GM13977 (cell line): ENCODE measurements around the gene TEX14.

ENCODE experiments used
- DNase-seq: peaks from one replicate; pipeline ENCODE4 v3.0.0; 2012; ENCODE audit warnings: low spot score
- in situ Hi-C: fragments of 300-500 bp; cut with MboI; formaldehyde crosslinking; loops from one replicate; pipeline ENCODE4 v1.12.0; 2022; ENCODE audit warnings: low sequenced_read_pairs, low pct_unique_long_range_greater_than_20kb, mixed read lengths, inconsistent platforms; ENCODE audit not compliant: unreplicated experiment
- TF ChIP-seq, protein P1 (sequence below): IDR thresholded peaks from 2 replicates; pipeline ENCODE4 v1.5.1; 2012; ENCODE audit warnings: mild to moderate bottlenecking, control low read depth; ENCODE audit not compliant: insufficient read depth; ENCODE audit errors: extremely low read depth, missing control alignments

Gene TEX14

DNA sequence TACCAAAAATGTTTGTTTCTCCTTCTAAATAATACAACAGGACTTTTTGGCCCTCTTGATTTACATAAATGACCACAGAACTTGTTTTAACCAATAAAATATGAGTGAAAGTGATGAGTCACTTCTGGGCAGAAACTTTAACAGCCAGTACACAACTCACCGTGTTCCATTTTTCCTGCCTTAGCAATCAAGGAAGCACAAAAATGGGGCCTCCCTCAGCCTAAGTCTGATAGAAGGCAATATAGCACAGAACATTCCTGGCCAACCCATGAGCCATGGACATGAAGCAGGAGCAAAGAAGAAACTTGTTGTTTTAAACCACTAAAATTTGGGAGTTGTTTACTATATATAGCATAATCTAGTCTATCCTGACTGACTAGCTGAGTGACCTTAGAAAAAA is 116.3 kb downstream of the TEX14 start:
- TF ChIP-seq, protein P1, sequence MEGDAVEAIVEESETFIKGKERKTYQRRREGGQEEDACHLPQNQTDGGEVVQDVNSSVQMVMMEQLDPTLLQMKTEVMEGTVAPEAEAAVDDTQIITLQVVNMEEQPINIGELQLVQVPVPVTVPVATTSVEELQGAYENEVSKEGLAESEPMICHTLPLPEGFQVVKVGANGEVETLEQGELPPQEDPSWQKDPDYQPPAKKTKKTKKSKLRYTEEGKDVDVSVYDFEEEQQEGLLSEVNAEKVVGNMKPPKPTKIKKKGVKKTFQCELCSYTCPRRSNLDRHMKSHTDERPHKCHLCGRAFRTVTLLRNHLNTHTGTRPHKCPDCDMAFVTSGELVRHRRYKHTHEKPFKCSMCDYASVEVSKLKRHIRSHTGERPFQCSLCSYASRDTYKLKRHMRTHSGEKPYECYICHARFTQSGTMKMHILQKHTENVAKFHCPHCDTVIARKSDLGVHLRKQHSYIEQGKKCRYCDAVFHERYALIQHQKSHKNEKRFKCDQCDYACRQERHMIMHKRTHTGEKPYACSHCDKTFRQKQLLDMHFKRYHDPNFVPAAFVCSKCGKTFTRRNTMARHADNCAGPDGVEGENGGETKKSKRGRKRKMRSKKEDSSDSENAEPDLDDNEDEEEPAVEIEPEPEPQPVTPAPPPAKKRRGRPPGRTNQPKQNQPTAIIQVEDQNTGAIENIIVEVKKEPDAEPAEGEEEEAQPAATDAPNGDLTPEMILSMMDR: no peak
- no peak for DNase-seq
- in situ Hi-C loops: loop anchor here (25.0 kb wide), 1 partner anchor 437 kb away; no protein-coding TSS in a partner anchor

DNA sequence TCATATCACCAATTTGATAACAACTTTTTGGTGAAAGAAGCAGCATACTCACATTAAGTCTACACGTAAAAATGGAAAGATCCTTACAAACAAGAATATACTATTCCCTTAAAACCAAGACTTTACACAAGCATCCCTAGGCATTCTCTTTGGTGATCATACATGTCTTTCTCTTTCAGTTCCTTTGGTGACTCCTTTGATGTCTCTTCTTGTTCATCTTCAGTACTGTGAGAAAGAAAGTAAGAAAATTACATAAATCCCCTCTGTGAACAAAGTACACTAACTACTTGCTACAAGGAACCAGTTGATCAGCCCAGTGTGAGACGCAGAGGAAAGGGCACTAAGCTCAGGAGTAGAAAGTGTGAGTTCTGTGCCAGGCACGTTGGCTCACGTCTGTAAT is 117.8 kb downstream of the TEX14 start:
- TF ChIP-seq, protein P1: no peak
- in situ Hi-C loops: no loop called here
- DNase-seq: no peak

DNA sequence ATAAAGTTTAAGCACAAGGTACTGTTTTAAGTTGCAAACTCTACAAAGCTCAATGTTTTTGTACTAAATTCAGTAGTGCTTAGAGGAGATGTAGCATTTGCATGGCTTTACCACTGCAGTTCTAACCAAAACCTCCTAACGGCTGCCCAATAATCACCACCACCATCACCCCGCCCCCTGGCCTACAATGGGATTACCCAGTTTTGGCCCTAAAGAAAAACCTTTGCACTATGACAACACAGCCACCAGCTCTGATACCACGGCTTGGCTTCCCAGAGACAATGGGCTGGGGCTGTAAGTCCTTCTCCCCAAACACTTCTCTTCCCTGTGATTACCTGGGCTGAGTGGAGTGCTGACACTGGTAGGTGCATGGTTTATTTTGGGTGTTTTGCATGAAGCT is 119.0 kb downstream of the TEX14 start:
- TF ChIP-seq, protein P1: no peak
- DNase-seq: no peak
- in situ Hi-C loops: no loop called here

DNA sequence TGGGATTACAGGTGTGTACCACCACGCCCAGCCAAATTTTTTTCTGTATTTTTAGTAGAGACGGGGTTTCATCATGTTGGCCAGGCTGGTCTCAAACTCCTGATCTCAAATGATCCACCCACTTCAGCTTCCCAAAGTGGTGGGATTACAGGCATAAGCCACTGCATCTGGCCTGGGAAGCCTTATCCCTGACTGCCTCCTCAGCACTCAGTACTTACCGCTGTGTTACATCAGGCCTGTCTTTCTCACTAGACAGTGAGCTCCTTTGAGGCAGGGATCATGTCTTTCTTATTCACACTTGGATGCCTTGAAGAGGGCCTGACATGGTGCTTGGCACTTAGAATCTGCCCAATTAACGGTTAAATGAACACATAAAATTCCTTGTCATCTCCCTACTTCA is 121.1 kb downstream of the TEX14 start:
- TF ChIP-seq, protein P1: no peak
- in situ Hi-C loops: no loop called here
- no peak for DNase-seq

DNA sequence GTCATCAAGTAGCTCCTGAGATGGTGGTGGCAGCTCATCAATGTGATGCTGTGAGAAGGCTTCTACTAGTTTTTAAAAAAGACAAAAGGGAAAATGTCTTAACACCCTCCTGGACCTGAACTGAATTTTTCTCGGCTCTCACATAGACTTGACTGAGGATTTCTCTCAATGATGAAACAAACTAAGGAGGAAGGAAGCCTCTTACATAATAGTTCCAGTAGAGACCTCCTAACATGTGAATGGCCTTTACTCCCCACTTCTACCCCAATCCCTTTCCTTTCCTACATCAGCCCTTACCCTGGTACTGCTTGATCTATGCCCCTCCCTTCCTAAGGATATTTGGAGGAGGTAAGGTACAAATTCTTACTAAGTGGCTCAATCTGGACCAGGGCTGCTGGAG is 122.6 kb downstream of the TEX14 start:
- in situ Hi-C loops: no loop called here
- no peak for DNase-seq
- TF ChIP-seq, protein P1: no peak

DNA sequence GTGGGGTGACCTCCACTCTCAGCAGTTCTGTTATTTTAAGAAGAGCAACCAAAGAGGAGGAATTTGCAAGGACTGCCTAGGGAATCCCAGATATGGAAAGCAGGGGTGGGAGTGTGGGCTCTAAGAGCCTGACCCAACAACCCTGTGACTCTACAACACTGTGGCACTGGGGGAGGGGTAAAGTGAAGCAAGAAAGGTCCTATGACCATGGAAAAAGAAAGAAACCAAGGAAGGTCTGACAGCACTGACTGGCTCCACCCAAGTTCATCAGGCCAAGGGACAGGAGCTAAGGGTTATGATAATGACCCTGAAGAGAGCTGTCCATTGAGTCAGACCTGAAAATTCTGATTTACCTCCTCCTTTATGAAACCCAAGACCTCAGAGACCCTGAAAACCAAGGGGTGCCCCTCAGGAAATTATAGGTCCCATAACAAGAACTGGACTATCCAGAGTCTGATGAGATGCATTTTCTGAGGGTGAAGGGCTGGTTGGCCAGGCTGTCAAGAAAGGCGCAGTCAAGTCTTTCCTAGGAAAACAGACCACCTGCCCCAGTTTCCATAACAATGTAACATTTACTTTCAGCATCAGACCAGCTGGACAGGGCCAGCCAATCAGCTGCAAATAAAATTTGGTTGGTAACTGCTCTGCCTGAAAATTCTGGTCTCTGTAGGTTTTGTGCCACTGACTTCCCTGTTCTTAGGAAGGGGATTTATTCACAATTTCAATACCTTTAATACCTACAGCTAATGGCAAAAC is 123.6 kb downstream of the TEX14 start:
- no peak for DNase-seq
- TF ChIP-seq, protein P1: no peak
- in situ Hi-C loops: no loop called here
